HG03571 (cell line): Measurements from ENCODE around the gene TMEM220.
"Not testable (repeated sequence)": the region's sequence is repeated elsewhere in the genome, so short reads cannot be mapped to it uniquely, and the experiment has no call there.

Source experiments
- ATAC-seq: cut with Tn5 transposase; IDR thresholded peaks from one replicate; pipeline ENCODE4 v1.9.1; 2021; ENCODE audit not compliant: unreplicated experiment

TMEM220 gene

DNA sequence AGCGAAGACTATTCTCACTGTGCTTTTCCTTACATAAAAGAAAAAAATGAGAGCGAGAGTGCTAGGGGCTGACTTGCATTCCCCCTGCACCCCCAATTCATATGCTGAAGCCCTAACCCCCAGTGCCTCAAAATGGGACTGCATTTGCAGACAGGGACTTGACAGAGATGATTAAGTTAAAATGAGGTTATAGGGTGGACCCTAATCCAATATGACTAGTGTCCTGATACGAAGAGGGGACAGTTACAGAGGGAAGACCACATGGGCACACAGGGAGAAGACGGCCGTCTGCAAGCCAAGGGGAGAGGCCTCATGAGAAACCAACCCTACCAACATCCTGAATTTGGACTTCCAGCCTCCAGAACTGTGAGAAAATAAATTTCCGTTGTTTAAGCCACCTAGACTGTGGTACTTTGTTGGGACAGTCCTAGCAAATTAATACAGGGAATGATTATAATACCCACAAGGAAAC is 1.6 kb upstream of the TMEM220 start:
- ATAC-seq: no peak

DNA sequence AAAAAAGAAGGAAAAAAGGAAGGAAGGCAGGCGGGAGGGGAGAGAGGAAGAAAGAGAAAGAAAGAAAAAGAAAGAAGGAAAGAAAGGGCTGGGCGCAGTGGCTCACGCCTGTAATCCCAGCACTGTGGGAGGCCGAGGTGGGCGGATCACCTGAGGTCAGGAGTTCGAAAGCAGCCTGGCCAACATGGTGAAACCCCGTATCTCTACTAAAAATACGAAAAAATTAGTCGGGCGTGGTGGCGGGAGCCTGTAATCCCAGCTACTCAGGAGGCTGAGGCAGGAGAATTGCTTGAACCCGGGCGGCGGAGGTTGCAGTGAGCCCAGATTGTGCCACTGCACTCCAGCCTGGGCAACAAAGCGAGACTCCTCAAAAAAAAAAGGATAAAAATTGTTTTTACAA is 424 bp upstream of the TMEM220 start:
- ATAC-seq: not testable (repeated sequence)

- no peak for ATAC-seq
Measured at GRCh38 chr17:10728331-10728892, 1.4 kb downstream of the TMEM220 start.

DNA sequence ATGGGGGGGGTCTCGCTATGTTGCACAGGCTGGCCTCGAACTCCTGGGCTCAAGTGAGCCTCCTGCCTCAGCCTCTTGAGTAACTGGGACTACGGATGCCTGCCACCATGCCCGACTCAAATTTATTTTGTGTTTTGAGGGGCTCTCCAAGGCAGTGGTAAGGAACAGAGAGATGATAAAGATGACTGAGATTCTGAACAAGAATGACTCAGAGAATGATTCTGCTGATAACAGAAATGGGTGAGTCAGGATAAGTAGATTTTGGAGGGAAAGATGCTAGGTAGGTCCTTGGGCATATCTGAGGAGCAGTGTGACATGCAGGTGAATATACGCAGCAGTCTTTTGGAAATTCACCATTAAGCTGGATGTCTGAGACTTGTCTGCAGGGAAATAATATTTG is 2.6 kb downstream of the TMEM220 start:
- no peak for ATAC-seq

DNA sequence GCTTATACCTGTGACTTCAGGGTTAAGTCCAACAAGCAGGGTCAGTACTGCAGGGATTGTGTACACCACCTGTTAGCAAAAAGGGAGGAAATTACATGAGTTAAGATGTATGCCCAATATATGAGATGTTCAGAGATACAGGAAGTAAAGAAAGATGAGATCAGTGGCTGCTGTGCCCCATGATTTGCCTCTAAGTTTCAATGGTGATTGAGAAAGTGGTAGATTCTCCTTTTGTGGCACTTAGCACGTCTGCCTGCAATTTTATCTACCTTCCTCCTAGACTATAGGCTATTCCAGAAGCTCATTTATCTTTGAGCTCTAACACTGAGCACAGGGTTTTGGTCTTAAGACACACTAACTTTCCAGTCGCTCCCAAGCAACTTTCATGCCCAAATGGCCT is 3.6 kb downstream of the TMEM220 start:
- ATAC-seq: no peak

DNA sequence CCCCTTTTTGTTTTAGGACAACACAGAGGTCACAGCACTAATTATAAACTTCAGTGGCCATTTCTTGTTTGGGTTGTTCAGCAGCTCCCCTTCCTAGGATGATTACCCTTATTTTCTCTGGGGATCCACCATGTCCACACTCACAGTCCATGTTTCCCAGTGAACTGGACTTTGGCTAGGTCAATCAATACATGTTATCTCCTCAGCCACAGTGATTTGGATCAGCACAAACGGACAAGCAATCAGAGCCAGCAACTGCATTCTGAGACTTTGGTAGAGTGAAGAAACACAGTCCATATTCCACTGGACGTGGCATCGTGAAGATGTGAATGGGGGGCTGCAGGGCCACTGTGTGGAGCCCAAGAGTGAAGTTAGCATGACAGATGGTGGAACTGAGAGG is 4.6 kb downstream of the TMEM220 start:
- no peak for ATAC-seq

GRCh38 chr17:10724546-10725195 is 5.2 kb downstream of the TMEM220 start:
- ATAC-seq: no peak

GRCh38 chr17:10718547-10718946 is 11.3 kb downstream of the TMEM220 start:
- ATAC-seq: no peak

GRCh38 chr17:10716218-10716617 is 13.6 kb downstream of the TMEM220 start:
- no peak for ATAC-seq

GRCh38 chr17:10713318-10713717 is 16.5 kb downstream of the TMEM220 start:
- no peak for ATAC-seq

DNA sequence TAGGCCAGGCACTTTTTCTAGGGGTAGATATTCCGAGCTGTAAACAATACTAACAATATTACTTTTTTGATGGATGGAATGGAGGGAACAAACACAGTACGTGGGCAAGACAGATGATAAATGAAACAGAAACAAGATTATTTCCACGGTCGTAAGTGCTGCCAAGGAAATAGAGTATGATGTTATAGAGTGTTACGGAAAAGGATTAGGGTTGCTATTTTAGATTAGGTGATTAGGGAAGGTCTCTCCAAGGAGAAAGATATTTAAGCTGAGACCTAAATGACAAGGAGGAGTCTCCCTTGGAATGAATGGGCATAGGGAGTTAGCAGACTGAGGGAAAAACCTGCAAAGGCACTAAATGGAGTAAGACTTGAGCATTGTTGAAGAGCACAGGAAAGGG is 24.1 kb downstream of the TMEM220 start:
- ATAC-seq: no peak

- no peak for ATAC-seq
Measured at GRCh38 chr17:10702574-10702973, 27.2 kb downstream of the TMEM220 start.

DNA sequence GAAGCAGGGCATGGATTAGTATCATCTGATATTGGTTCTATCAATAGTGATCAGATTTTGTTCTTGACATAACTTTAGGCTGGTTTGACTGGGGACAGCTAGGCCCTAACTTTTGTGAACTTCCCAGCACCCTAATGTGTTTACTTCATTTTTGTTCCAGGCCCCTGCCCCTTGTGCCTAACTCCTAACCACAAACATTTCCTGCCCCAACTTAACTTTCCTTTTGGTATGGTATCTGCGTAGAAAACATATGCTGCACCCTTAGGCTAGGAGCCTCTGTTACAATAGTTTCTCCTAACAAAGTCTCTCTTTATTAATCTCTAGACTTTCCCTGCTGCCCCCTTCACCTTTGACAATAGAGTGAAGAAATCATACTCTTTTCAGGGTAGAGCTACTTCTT is 30.0 kb downstream of the TMEM220 start:
- ATAC-seq: no peak

DNA sequence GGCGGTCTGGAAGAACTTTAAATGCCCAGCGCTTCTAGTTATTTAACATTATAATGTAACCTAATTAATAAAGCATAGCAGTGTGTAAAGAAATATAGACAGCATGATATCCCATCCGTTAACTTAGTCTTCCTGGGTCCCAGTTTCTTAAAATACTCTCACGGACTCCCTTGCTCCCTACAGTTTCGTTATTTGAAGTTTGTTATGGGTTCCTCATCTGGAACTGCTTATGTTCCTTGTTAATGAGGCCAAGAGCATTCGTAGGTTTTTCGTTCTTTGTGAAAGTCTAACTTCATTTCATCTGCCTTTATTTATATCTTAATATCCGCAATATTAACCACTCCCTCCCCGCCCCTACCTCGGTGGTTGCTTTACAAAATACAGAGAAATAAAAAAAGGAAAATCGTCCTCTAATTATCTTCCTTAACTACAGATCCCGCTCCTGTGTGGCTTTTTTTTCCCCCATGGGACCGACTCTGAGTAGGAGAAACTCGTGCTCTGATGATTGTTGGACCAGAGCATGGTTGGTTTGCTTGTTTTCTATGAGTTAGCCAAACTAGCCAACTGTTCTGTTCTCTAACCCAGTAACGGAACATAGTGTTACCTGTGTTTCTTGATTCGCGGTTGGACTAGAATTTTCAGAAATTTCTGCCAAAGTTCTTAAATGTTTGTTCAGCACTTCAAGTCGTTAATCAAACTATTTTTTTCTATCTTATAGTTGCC is 31.6 kb downstream of the TMEM220 start:
- no peak for ATAC-seq

DNA sequence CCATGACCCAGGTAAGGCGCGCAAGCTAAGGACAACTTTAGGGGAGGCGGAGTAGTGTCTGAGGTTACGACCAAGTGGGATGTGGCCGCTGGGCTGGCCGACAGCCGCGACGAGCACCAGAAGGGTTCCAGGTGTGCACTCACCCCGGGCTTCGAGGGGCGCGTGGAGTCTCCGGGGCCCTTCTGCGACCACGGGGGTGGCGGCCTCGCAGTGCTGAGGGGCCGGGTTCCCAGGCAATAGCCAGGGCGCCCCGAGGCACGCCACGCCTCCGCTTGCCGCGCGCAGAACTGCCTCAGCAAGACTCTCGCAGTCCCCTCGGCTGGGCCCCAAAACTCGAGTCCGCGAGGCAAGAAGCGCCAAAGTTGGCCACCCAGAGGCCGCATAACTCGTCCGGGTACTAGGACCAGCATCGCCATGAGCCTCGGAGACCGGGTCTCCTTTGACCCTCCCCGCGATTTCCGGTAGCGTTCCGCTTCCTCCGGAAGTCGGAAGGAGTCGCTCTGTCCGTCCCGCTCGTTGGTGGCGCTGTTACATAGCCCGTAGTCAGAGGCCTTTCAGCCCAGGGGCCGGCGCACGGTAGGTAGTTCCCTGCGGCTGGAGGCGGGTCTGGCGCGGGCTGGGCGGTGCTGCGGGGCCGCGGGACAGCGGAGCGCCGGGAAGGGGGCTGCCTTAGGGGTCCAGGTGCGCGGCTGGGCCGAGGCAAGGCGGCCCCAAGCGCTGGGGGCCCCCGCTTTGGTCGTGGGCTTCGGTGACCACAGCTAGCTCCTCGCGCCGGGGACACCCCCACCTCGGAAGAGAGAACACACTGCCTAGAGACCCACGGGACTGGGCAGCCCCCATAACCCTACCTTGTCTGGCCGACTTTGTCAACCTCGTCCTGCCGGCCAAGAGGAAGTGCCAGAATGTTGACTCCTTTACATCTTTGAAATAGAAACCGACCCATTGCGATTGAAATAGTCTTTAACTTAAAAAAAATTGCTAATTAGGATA is 32.4 kb downstream of the TMEM220 start, which contains the start of the genes ADPRM and SCO1:
TSS of gene ADPRM (plus strand) at position 503 of the 990 bp plus-strand sequence. CDS start 7,333 bp downstream, outside the sequence.
TSS of gene SCO1 (minus strand) at position 442 of the 990 bp plus-strand sequence. CDS start at position 416, 26 bp downstream.
- ATAC-seq: peak; percentile 93

DNA sequence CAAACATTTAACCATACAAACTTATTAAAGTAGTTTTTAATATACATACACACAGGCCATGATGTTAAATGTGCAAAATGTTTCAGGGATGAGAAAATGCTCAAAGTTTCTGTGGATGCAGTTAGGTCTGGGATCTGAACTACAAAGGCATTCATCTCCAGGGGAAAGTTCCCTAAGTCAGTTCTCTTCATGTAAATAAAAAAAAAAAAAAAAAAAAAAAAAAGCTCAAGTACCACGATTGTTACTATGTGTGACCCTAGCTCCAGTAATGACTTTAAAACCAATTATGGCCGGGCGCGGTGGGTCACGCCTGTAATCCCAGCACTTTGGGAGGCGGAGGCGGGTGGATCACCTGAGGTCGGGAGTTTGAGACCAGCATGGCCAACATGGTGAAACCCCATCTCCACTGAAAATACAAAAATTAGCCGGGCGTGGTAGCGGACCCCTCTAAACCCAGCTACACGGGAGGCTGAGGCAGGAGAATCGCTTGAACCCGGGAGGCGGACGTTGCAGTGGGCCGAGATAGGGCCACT is 33.9 kb downstream of the TMEM220 start:
- ATAC-seq: not testable (repeated sequence)

DNA sequence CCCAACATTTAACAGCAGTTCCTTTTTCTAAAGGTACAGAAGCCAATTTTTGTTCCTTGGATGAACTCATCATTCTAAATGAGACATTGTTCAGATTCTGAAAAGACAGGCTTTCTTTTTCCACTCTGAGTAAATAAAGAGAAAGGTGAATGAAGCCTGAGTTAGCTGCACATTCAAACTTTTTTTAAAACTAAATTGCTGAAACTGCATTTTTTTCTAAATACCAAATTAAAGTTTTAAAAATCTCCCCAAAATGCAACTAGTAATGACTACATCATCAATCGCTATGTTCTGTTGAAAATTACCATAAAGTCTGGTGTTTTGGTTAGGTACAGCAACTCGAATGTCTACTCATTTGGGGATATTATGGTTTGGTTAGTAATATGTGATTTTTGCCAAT is 42.3 kb downstream of the TMEM220 start:
- ATAC-seq: no peak

- no peak for ATAC-seq
Measured at GRCh38 chr17:10683853-10684252, 46.0 kb downstream of the TMEM220 start.

DNA sequence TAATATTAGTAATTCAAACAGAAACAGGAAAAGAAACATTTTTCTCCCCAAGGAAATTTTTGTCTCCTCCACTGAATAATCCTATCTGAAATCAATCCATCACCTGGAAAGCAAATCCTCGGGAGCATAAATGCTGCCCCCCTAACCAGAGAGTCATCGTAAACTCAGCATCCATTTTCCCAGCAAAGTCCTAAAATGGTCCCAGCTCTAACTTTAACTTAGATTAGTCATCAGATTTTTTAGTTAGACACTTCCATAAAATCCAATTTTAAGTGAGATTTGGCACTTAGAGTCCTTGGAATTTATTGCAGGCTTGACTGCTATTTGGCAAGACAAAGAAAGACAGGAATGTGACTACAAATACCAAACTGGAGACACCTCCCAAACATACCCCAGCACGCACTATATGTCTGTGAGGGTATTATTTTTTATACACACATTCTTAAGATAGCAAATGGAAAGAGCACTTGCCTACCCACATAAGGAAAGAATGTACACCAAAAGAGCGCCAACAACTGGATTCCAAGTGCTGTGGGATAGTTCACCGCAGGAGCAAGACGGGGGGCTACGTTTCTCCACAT is 47.9 kb downstream of the TMEM220 start:
- ATAC-seq: no peak

DNA sequence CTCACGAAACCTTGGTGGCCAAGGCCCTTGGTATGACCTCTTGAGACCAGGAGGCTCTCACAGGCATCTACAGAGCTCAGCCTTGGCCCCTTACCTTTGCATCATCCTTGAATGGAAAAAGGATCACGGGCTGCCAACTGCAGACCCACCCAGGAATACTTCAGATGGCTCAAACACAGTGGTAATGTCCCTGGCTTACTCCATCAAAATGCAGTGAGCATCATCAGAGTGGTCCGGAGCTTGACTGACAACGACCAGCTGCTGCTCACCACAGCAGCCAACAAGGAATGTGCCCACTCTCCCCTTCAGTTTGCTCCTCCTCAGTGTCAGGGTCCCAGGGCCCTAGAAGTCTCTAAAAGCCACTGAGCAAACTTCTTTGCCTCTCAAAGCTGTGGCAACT is 55.1 kb downstream of the TMEM220 start:
- ATAC-seq: no peak
